ENCODE data around the gene OR4N2.

GRCh38 chr14:19800282-19801117 is 3.1 kb upstream of the OR4N2 start:
- no peak for TF ChIP-seq POLR2AphosphoS5 (IDR thresholded peaks at IDR 0.05; ENCODE audit: low read depth, low read length)
- TF ChIP-seq EP300 (IDR thresholded peaks at IDR 0.05; ENCODE audit: borderline replicate concordance in 1 of 2, low read depth in 1 of 2, low read length in 1 of 2): no peak
- TF ChIP-seq CTCF (IDR thresholded peaks at IDR 0.05): no peak
- no peak for TF ChIP-seq SIN3A (IDR thresholded peaks at IDR 0.05; ENCODE audit: borderline replicate concordance, low read depth, low read length)
- no peak for TF ChIP-seq USF2 (IDR thresholded peaks at IDR 0.05; ENCODE audit: borderline replicate concordance, low read depth, low read length)
- no peak for TF ChIP-seq MAX (IDR thresholded peaks at IDR 0.05; ENCODE audit: low read depth)
- no peak for TF ChIP-seq JUND (IDR thresholded peaks at IDR 0.05)
- TF ChIP-seq YY1 (IDR thresholded peaks at IDR 0.05; ENCODE audit: low read depth): no peak
- no peak for TF ChIP-seq EZH2phosphoT487 (IDR thresholded peaks at IDR 0.05; ENCODE audit: borderline replicate concordance, low read depth)
- TF ChIP-seq CHD2 (IDR thresholded peaks at IDR 0.05; ENCODE audit: low read length, partially characterized antibody): no peak
- TF ChIP-seq ZBTB33 (IDR thresholded peaks at IDR 0.05; ENCODE audit: borderline replicate concordance, low read depth): no peak
